Liver (tissue), 9 donors: ENCODE measurements around the gene KIF21B. TPM values are rescaled to one million over a fixed set of nuclear protein-coding genes. Genes with fewer than 3 reads are reported as not detected.
A peak's percentile ranks its signal among the peaks of the same experiment; 100 is the strongest.

Source experiments
- DNase-seq: peaks from one replicate; pipeline ENCODE4 v3.0.0-alpha.2; 2017; ENCODE audit warnings: low spot score
- H3K27ac ChIP-seq, 2 donors: one replicate each; pipeline ENCODE4 v1.7.0; 2013; ENCODE audit warnings: inconsistent platforms in 2 of 2, low read length in 2 of 2, control low read depth in 1 of 2, low read depth in 1 of 2, mild to moderate bottlenecking in 1 of 2
- H3K27me3 ChIP-seq, 4 donors: one replicate each; pipeline versions ENCODE4 v1.6.1 to v1.7.0; 2013; ENCODE audit warnings: low read length in 3 of 4, inconsistent platforms in 1 of 4, mild to moderate bottlenecking in 1 of 4, moderate library complexity in 1 of 4; ENCODE audit not compliant: control insufficient read depth in 4 of 4, insufficient read depth in 4 of 4
- H3K36me3 ChIP-seq, 4 donors: one replicate each; pipeline versions ENCODE4 v1.6.1 to v1.7.0; 2013; ENCODE audit warnings: low read length in 3 of 4, mild to moderate bottlenecking in 3 of 4, low read depth in 1 of 4, moderate library complexity in 1 of 4; ENCODE audit not compliant: control insufficient read depth in 4 of 4, insufficient read depth in 3 of 4
- H3K4me1 ChIP-seq, 4 donors: one replicate each; pipeline versions ENCODE4 v1.6.1 to v1.7.0; 2013; ENCODE audit warnings: low read length in 3 of 4, mild to moderate bottlenecking in 3 of 4, moderate library complexity in 1 of 4; ENCODE audit not compliant: control insufficient read depth in 4 of 4, insufficient read depth in 4 of 4
- H3K4me3 ChIP-seq, 3 donors: one replicate each; pipeline versions ENCODE4 v1.6.1 to v1.7.0; 2013; ENCODE audit warnings: low read length in 3 of 3, control low read depth in 1 of 3, low read depth in 1 of 3, mild to moderate bottlenecking in 1 of 3
- H3K9ac ChIP-seq, 2 donors: one replicate each; pipeline ENCODE4 v1.7.0; 2013; ENCODE audit warnings: low read length in 2 of 2, mild to moderate bottlenecking in 2 of 2, moderate library complexity in 2 of 2, control low read depth in 1 of 2, low read depth in 1 of 2
- H3K9me3 ChIP-seq, 4 donors: one replicate each; pipeline versions ENCODE4 v1.6.1 to v1.7.0; 2013; ENCODE audit warnings: low read length in 3 of 4; ENCODE audit not compliant: control insufficient read depth in 4 of 4
- CTCF ChIP-seq: fragments of 150-350 bp; IDR thresholded peaks from 2 replicates; pipeline ENCODE4 v1.5.1; 2017; ENCODE audit warnings: improper control_type of control experiment, low read depth, low read length; ENCODE audit not compliant: missing input control
- EGR1 ChIP-seq, 2 donors: IDR thresholded peaks; 2 replicates each; pipeline ENCODE4 v1.6.1; 2016 to 2018; ENCODE audit warnings: antibody characterized with exemption in 2 of 2, low read depth in 2 of 2
- FOXA1 ChIP-seq: IDR thresholded peaks from 2 replicates; pipeline ENCODE4 v1.6.1; 2016; ENCODE audit warnings: antibody characterized with exemption
- FOXA2 ChIP-seq: IDR thresholded peaks from 2 replicates; pipeline ENCODE4 v1.6.1; 2016; ENCODE audit warnings: antibody characterized with exemption
- GABPA ChIP-seq, 2 donors: IDR thresholded peaks in 1 of 2; conservative IDR thresholded peaks in 1 of 2; 2 replicates each; pipeline ENCODE4 v1.6.1; 2016; ENCODE audit warnings: antibody characterized with exemption in 2 of 2, mild to moderate bottlenecking in 1 of 2, moderate library complexity in 1 of 2
- HNF4A ChIP-seq, 2 donors: conservative IDR thresholded peaks; 2 replicates each; pipeline ENCODE4 v1.6.1; 2016; ENCODE audit warnings: antibody characterized with exemption in 2 of 2, mild to moderate bottlenecking in 2 of 2
- HNF4G ChIP-seq: IDR thresholded peaks from 2 replicates; pipeline ENCODE4 v1.6.1; 2016; ENCODE audit warnings: antibody characterized with exemption
- JUND ChIP-seq, 2 donors: IDR thresholded peaks; 2 replicates each; pipeline ENCODE4 v1.6.1; 2016; ENCODE audit warnings: antibody characterized with exemption in 2 of 2
- MAX ChIP-seq: IDR thresholded peaks from 2 replicates; pipeline ENCODE4 v1.6.1; 2016; ENCODE audit warnings: antibody characterized with exemption
- NR2F2 ChIP-seq: IDR thresholded peaks from 2 replicates; pipeline ENCODE4 v1.6.1; 2016; ENCODE audit warnings: antibody characterized with exemption
- RAD21 ChIP-seq, 2 donors: IDR thresholded peaks; 2 replicates each; pipeline ENCODE4 v1.6.1; 2016; ENCODE audit warnings: antibody characterized with exemption in 2 of 2, mild to moderate bottlenecking in 2 of 2
- RXRA ChIP-seq, 2 donors: IDR thresholded peaks; 2 replicates each; pipeline ENCODE4 v1.6.1; 2017 to 2018; ENCODE audit warnings: antibody characterized with exemption in 2 of 2, mild to moderate bottlenecking in 1 of 2
- SP1 ChIP-seq: IDR thresholded peaks from 2 replicates; pipeline ENCODE4 v1.6.1; 2018; ENCODE audit warnings: antibody characterized with exemption, mild to moderate bottlenecking
- TAF1 ChIP-seq: conservative IDR thresholded peaks from 2 replicates; pipeline ENCODE4 v1.6.1; 2016; ENCODE audit warnings: antibody characterized with exemption, mild to moderate bottlenecking
- YY1 ChIP-seq: IDR thresholded peaks from 2 replicates; pipeline ENCODE4 v1.6.1; 2016; ENCODE audit warnings: antibody characterized with exemption, mild to moderate bottlenecking
- WGBS: extraction: QIAGEN DNeasy Blood & Tissue Kit; methylation state at CpG from one replicate; pipeline ENCODE4 v1.1.7; 2013; 5-methylcytosine and 5-hydroxymethylcytosine counted together
- polyA plus RNA-seq, 2 donors: library from polyadenylated mRNA; stranded (reverse) in 1 of 2; unstranded in 1 of 2; fragments of 200-250 nt in 1 of 2; fragments of >200 nt in 1 of 2; fragmentation: Nextera tagmentation in 1 of 2; extraction: Ambion mirVana in 1 of 2; gene quantifications; one replicate each; pipeline versions ENCODE4 v1.2.1 to v1.2.3, GENCODE V29; 2013 to 2015
- total RNA-seq, 2 donors: library from RNA; depleted of rRNA; stranded (reverse); fragments of >200 nt; gene quantifications; one replicate each; pipeline ENCODE4 v1.2.3, GENCODE V29; 2014
- TF ChIP-seq, protein P1 (sequence below): IDR thresholded peaks from 2 replicates; pipeline ENCODE4 v1.6.1; 2016; ENCODE audit warnings: antibody characterized with exemption, mild to moderate bottlenecking
- TF ChIP-seq, protein P2 (sequence below): IDR thresholded peaks from 2 replicates; pipeline ENCODE4 v1.6.1; 2016; ENCODE audit warnings: antibody characterized with exemption
- TF ChIP-seq, protein P3 (sequence below): IDR thresholded peaks from 2 replicates; pipeline ENCODE4 v1.6.1; 2016; ENCODE audit warnings: antibody characterized with exemption
- donor health status: healthy.
- donor health status: healthy.
- donor health status: healthy.
- donor health status: healthy.
- donor health status: healthy.

The KIF21B gene
- total and polyA plus RNA-seq, 4 donors = 0.42 to 1.9 (median 1.0) TPM

- TF ChIP-seq, protein P1, sequence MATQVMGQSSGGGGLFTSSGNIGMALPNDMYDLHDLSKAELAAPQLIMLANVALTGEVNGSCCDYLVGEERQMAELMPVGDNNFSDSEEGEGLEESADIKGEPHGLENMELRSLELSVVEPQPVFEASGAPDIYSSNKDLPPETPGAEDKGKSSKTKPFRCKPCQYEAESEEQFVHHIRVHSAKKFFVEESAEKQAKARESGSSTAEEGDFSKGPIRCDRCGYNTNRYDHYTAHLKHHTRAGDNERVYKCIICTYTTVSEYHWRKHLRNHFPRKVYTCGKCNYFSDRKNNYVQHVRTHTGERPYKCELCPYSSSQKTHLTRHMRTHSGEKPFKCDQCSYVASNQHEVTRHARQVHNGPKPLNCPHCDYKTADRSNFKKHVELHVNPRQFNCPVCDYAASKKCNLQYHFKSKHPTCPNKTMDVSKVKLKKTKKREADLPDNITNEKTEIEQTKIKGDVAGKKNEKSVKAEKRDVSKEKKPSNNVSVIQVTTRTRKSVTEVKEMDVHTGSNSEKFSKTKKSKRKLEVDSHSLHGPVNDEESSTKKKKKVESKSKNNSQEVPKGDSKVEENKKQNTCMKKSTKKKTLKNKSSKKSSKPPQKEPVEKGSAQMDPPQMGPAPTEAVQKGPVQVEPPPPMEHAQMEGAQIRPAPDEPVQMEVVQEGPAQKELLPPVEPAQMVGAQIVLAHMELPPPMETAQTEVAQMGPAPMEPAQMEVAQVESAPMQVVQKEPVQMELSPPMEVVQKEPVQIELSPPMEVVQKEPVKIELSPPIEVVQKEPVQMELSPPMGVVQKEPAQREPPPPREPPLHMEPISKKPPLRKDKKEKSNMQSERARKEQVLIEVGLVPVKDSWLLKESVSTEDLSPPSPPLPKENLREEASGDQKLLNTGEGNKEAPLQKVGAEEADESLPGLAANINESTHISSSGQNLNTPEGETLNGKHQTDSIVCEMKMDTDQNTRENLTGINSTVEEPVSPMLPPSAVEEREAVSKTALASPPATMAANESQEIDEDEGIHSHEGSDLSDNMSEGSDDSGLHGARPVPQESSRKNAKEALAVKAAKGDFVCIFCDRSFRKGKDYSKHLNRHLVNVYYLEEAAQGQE = peak; percentile 40
- TF ChIP-seq, protein P2, sequence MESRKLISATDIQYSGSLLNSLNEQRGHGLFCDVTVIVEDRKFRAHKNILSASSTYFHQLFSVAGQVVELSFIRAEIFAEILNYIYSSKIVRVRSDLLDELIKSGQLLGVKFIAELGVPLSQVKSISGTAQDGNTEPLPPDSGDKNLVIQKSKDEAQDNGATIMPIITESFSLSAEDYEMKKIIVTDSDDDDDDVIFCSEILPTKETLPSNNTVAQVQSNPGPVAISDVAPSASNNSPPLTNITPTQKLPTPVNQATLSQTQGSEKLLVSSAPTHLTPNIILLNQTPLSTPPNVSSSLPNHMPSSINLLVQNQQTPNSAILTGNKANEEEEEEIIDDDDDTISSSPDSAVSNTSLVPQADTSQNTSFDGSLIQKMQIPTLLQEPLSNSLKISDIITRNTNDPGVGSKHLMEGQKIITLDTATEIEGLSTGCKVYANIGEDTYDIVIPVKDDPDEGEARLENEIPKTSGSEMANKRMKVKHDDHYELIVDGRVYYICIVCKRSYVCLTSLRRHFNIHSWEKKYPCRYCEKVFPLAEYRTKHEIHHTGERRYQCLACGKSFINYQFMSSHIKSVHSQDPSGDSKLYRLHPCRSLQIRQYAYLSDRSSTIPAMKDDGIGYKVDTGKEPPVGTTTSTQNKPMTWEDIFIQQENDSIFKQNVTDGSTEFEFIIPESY = no peak
These were observed 4.1 kb downstream of the KIF21B start (continued) for GRCh38 chr1:201019321-201019977.

DNA sequence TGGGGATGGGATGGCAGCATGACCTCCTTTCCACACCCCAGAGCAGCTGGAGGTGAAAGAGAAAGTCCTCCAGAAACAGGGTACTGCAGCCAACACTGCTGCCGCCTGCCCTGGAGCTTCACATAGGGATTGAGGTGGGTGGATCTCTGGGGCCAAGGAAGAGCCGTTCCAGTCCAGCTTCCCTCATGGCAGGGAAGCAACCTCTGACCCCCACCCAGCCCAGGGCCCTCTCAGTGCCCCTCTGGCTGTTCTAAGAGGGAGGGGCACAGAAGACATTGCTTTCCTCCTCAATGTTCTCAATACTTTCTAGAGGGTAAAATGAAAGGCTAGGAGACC lies 5.7 kb downstream of the KIF21B start:
- no peak for TF ChIP-seq GABPA (IDR thresholded peaks at IDR 0.05 in 1 of 2, conservative IDR thresholded peaks at IDR 0.05 in 1 of 2)
- TF ChIP-seq RXRA (IDR thresholded peaks at IDR 0.05) = no peak
- Histone ChIP-seq H3K27ac (no peak overlapping the region), H3K4me1 (peaks cover 1 to 12% (median 8%) of the 10 kb centered on the region in 4 donors), H3K4me3 (no peak overlapping the region), H3K27me3 (no peaks in the 10 kb centered on the region), H3K9ac (no peak overlapping the region), H3K36me3 (no peaks in the 10 kb centered on the region), H3K9me3 (no peaks in the 10 kb centered on the region)
- DNase-seq = no peak
- WGBS = 79% methylated on average over 2 of the region's 2 CpGs

GRCh38 chr1:201016943-201017827 lies 6.3 kb downstream of the KIF21B start:
- Histone ChIP-seq H3K36me3 (no peaks in the 10 kb centered on the region), H3K27ac (no peak overlapping the region), H3K4me1 (peaks cover 0 to 7% (median 6%) of the 10 kb centered on the region in 4 donors), H3K9me3 (no peaks in the 10 kb centered on the region), H3K27me3 (no peaks in the 10 kb centered on the region), H3K4me3 (no peak overlapping the region), H3K9ac (no peak overlapping the region)
- DNase-seq = no peak
- TF ChIP-seq, protein P2 = no peak
- TF ChIP-seq JUND (IDR thresholded peaks at IDR 0.05) (no peak), RXRA (IDR thresholded peaks at IDR 0.05) (no peak), CTCF (no peak), RAD21 (IDR thresholded peaks at IDR 0.05) (no peak), EGR1 (IDR thresholded peaks at IDR 0.05; ENCODE audit: low read depth in 2 of 2) (no peak), YY1 (no peak), HNF4G (no peak), SP1 (no peak), TAF1 (no peak), HNF4A (conservative IDR thresholded peaks at IDR 0.05) (no peak), FOXA2 (no peak), FOXA1 (no peak), NR2F2 (no peak), MAX (no peak), GABPA (IDR thresholded peaks at IDR 0.05 in 1 of 2, conservative IDR thresholded peaks at IDR 0.05 in 1 of 2) (no peak)
- TF ChIP-seq, protein P3, sequence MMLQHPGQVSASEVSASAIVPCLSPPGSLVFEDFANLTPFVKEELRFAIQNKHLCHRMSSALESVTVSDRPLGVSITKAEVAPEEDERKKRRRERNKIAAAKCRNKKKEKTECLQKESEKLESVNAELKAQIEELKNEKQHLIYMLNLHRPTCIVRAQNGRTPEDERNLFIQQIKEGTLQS = no peak
- 88% methylated on average over 9 of the region's 9 CpGs for WGBS
